HG03565 (cell line): ENCODE data around the gene XYLB.

Source experiments
- ATAC-seq: cut with Tn5 transposase; IDR thresholded peaks from one replicate; pipeline ENCODE4 v1.9.1; 2021; ENCODE audit warnings: mild to moderate bottlenecking, moderate library complexity; ENCODE audit not compliant: unreplicated experiment

The XYLB gene

DNA sequence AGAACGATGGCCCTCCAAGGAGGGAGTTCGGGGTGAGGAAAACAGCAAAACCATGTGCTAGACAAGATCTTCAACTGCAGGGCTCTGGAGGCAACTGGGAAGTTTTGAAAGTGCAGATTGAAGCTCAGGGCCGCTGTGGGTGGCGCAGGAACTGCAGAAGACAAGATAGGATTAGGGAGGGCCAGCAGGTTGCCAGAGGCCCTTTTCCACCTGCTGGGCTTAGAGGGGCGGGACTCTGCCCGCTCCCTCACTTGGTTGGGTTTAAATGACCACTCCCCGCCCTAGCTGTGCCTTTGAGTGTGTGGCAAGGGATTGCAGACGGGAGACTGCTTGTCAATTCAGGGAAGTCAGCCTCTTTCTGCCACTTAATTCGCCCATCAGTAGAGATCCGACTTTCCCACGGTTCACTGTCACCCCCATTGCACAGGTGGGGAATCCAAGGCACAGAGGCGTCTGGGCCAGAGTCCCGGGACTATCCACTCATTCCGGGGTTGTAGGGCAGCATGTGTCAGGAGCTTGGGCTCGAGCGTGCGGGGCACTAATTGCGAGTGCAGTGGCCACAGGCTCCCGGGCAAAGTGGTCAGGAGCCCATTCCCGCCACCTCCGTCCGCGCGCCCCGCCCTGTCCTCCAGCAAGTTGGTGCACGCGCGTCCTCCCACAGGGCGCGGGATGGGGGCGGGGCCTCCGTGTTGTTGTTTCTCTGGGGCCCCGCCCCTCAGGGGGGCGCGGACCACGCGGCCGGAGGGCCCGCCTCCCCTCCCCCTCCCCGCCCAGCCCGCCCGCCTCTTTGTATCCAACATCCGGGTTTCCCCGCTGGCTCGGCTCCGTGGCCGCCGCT, 106.7 kb downstream of the XYLB start, which contains the start of gene ACVR2B:
Gene ACVR2B (plus strand): TSS at position 816 of the 838 bp plus-strand sequence. CDS start 433 bp downstream, outside the sequence.
- peak; percentile 47 for ATAC-seq

DNA sequence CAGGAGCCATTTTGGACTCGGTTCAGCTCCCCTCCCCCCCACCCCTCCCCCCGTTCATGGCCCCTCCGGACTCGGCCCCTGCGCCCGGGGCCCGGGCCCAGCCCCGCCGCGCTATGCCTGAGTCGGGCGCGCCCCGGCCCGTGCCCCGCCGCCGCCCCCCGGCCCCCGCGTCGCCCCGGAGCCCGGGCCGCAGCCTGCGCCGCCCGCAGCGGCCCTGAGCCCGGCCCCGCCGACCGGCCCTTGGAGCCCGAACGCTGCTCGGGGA, 107.3 kb downstream of the XYLB start:
- no peak for ATAC-seq

DNA sequence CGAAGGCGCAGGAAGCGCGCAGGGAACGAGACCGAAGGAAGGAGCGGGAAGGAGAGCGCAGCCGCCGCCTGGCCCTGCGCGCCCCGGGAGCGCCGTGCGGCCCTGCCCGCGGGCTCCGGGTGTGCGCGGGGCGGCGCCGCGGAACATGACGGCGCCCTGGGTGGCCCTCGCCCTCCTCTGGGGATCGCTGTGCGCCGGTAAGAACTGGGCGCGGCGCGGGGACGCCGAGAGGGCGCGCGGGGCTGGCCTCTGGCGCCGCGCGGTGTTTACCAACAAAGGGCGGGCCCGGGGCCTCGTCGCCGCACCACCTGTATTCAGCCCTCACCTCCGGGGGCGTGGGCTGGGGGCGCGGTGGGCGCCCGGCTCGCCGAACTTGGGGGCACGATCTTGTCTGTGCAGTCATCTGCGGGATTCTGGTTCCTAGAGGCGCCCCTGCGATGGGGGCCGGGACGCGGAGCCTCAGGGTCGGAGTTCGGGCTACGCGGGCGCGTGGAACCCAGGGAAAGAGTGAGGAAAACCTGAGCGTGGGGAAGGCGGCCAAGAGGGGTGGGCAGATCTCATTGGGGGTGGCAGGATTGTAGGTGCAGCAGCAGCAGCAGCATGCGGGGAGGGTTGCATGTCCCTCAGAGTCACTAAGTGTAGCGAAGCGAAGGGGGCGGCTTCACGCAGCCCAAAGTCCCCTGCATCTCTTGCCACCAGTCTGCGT, 107.7 kb downstream of the XYLB start:
- no peak for ATAC-seq

DNA sequence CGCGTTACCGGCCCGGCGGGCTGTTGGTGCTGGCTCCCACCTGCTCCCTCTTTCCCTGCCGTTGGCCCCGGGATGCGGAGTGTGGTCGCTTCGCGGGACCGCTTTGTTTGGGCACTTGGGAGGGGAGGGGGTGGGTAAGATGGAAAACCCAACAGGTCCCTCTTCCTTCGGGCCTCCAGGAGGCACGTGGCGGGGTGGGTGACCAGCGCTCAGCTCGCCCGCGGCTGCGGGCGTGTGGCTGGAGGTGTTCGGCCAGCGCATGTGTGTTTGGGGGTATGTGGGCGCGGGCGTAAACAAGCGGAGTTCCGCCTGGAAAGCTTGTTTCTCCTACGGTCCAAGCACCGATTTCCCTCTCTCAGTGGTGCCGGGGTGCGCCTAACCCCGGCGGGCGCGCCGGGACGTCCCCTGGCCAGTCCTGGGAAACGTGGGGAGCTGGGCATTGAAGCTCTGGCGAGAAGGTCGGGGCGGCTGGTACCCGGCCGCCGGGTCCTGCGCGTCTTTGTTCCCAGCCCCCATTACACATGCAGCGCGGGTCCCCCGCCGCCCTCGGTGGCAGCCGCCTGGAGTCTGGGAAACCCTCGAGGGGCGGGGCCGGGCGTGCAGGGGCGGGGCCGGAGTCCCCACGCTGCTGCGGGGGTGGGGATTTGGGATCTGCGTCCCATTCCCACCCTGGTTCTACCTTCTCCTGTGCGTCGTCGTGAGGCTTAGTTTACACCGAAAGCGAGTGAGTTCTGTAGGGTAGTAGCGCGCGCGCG, 108.5 kb downstream of the XYLB start:
- ATAC-seq: no peak

DNA sequence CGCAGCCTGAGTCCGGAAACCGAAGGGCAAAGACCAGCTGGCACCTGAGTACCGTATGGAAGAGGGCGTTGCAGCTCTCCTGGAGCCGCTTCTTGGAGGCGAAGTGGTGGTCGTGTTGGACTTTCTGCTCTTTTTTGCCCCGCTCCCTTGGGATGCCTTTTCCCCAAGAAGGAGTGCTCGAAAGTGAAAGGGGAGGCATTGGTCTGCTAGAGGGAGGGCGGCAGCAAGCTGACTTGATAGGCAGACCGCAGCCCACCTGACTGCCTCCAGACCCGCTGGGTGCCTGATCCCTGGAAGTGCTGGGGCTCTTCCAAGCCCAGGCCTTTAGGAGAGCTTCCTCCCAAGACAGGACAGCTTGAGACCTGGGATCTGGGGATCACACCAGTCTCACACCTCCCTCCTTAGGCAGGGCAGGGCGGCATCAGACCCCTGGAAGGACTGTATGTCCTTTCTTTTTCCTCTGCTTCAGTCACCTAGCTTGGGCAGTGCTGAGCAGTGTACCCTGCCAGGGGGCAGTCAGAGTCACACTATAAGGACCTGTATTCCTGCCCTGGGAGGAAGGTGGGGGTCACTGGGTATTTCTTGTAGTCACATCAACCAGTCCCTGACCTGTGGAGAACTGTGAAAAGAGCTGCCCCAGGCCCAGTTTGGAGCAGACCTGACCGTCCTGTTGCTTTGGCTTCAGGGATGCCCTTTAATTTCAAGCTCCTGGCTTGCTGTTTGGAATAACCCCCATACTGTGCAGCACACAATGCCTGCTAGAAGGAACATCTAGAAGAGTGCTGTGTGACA, 109.2 kb downstream of the XYLB start:
- no peak for ATAC-seq

DNA sequence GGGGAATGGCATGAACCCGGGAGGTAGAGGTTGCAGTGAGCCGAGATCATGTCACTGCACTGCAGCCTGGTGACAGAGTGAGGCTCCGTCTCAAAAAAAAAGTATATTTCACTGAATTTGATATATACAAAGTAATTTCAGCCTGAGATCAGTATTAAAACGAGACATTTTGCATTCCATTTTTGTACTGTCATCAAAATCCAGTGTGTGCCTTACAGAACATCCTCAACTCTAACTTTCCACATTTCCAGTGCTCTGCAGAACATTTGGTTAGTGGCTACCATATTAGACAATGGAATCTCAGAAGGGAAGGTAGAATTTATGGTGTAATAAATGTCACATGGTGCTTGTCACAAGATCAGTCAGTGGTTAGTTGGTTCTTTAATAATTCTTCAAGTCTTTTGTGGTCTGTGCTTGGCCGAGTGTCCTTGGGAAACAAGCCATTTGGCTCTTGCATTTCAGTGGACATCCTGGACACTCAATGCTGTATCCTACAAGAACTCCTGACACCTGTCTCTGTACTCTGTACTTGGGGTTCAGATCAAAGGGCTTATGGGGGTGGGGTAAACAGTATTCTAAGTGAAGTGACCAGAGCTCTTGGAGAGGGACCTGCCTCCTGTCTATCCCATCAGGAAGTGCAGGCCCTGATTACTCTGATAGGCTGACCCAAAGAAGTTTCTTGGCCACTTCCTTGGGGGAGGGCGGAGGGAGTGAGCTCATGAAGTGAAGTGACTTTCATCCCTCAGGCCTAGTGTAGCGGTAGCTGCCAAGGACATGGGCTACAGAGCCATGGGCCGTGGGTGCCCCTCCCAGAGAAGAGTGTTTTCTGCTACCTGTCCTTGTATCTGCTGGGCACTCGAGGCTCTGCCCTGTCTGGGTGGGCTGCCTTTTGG, 110.8 kb downstream of the XYLB start:
- ATAC-seq: no peak

DNA sequence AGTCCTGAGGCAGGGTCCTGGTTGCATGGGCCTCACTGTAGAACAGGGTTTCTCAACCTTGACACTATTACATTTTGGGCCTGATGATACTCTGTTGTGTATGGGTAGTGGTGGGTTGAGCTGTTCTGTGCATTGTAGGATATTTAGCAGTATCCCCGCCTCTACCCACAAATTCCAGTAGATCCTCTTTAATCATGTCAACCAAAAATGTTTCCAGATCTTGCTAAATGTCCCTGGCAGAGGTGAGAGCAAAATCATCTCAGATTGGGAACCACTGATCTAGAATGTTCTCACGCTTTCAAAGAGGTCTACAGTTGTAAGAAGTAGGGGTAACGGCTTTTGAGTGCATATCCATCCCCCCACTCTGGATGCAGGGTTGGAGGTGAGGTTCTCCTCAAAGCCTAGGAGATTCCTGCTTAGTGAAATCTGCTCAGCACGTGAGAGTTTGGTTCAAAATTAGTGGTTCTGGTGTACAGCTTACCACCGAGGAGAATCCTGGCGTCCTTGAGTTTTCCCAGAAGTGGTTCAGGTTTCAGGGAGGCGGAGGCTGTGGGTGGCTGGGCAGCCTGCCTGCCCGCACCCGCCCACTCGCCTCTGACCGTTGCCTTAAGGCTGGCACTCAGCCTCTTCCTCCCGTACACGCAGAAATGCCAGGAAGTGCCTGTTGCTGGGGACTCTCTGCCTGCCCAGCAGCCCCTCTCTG, 112.4 kb downstream of the XYLB start:
- ATAC-seq: no peak

DNA sequence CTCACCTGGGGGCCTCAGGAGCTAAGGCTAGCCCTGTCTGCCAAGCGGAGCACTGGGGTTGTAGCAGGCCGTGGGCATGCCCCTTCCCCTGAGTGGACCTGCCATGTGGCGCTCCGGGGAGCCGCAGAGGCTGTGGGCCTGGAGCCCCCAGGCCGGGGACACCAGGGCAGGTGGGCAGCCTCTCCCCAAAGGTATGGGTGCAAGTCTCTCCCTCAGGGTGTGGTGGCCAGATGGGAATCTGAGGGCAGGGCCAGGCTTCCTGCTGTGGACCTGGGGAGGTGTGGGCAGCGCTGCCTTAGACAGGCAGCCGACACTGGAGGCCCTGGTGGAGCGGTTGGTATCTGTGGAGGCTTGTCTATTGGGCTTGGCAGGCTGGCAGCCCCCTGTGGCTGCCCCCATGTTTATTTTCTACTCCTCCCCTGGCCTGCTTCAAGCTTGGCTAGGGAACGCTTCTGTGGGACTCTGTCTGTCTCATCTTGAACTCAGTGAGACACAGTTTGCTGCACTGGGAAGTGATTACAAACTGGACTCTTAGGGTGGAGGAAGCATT, 113.0 kb downstream of the XYLB start:
- no peak for ATAC-seq

DNA sequence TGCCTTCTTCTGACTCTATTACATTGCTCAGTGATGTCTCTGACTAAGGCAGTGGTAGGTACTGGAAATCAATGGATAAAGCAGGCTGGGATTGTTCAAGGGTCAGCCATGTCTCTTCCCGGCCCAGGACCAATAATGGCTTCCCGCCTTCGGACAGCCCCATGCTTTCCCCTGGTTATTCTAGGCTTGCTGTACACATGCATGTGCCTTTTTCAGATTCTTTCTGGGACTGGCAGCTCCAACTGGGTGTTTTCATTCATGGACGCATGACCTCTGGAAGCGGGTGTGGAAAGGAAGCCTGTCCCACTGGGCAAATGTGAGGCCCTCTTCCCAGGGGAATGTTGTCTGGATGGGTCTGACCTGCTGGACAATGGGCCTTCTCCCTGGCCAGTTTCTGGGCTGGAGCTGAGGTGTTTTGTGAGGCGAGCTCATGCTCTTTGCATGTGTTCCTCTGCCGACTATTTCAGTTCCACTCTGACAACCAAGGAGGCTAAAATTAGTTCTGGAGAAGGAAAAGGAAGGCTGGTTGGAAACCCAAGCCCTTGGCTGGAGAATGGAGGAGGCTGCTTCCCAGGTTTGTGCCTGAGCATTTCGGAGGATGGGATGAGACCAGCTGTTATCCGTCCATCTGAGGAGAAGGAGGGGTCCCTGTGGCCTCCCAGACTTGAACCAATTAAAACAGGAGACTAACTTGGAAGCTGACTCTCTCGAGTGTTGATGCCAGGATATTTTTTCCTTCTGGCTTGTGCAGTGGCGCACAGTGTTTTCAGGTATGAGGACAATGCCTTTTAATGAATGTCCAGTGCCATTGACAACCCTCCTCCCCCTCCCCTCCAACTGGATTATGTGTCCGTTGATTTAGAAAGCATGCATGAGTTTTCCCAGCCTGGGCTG, 114.0 kb downstream of the XYLB start:
- no peak for ATAC-seq
